ENCODE measurements around the gene EMC9.

DNA sequence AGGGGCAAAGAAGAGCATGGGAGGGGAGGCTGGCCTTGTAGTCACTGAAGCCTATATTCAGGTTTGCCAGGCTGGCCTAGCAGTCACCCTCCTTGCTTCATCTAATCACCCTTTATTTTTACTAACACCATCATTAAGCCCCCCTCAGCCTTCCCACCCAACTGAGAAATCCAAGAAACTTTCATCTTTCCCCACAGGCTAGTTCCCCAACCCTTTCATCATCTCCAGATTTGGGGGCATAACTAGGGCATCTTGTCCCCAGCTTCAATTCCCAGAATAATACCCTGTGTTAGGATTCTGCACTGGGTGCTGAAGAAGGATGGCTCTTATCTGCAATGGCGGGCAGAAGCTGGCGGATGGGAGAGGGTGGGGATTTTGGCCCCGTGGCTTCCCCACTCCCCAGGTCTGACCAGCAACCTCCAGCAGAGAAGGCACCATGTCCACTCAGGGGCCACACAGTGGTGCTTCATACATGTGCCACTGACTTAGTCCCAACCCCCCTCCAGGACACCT, 40.4 kb downstream of the EMC9 start:
- TF ChIP-seq, protein P1, sequence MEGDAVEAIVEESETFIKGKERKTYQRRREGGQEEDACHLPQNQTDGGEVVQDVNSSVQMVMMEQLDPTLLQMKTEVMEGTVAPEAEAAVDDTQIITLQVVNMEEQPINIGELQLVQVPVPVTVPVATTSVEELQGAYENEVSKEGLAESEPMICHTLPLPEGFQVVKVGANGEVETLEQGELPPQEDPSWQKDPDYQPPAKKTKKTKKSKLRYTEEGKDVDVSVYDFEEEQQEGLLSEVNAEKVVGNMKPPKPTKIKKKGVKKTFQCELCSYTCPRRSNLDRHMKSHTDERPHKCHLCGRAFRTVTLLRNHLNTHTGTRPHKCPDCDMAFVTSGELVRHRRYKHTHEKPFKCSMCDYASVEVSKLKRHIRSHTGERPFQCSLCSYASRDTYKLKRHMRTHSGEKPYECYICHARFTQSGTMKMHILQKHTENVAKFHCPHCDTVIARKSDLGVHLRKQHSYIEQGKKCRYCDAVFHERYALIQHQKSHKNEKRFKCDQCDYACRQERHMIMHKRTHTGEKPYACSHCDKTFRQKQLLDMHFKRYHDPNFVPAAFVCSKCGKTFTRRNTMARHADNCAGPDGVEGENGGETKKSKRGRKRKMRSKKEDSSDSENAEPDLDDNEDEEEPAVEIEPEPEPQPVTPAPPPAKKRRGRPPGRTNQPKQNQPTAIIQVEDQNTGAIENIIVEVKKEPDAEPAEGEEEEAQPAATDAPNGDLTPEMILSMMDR (IDR thresholded peaks at IDR 0.05 in 4 of 5, conservative IDR thresholded peaks at IDR 0.05 in 1 of 5) = no peak
- no peak for TF ChIP-seq POLR2A (IDR thresholded peaks at IDR 0.05)
